HepG2 (cell line): Measurements from ENCODE around the gene XAF1. TPM values are rescaled to one million over a fixed set of nuclear protein-coding genes. Genes with fewer than 3 reads are reported as not detected.
"Not testable (repeated sequence)": the region's sequence is repeated elsewhere in the genome, so short reads cannot be mapped to it uniquely, and the experiment has no call there.

Experiments
- ATAC-seq: fragments of 200-7000 bp; cut with Tn5 transposase; 3 replicates; pipeline ENCODE4 v1.9.1; 2020; ENCODE audit warnings: mild to moderate bottlenecking, moderate library complexity
- BruUV-seq: library from RNA; stranded (reverse); fragments of 400-500 nt; replicated peaks from 2 replicates; lab custom pipeline; 2021; lab: Mats Ljungman, UMichigan
- CTCF ChIA-PET: fragments of 300-600 bp; formaldehyde crosslinking; extraction: SDS; loops from one replicate; lab custom pipeline; 2021; ENCODE audit warnings: low total read pairs, inconsistent platforms, low intra/inter-chr PET ratio; lab: Yijun Ruan, JAX
- POLR2A ChIA-PET: fragments of 350-600 bp; sonication (Branson Sonifier 250); formaldehyde crosslinking; loops from one replicate; lab custom pipeline; 2020; ENCODE audit warnings: antibody characterized with exemption, inconsistent platforms; lab: Yijun Ruan, JAX
- DNase-seq: peaks from one replicate; pipeline ENCODE4 v3.0.0-alpha.2; 2015; ENCODE audit warnings: low spot score
- FAIRE-seq: peaks from 3 replicates; lab custom pipeline; 2011; peaks lifted over from hg19 to GRCh38; lab: Jason Lieb, UNC
- H2AFZ ChIP-seq: one replicate; pipeline ENCODE4 v1.6.1; 2011; ENCODE audit warnings: low read length, inconsistent platforms
- H3K27ac ChIP-seq: fragments of 300-600 bp; 3 replicates; pipeline ENCODE4 v1.8.0; 2011; ENCODE audit warnings: mixed run types, mild to moderate bottlenecking, mixed read lengths, low read length, inconsistent platforms; ENCODE audit not compliant: insufficient read depth; ENCODE audit errors: extremely low read length
- H3K27me3 ChIP-seq, 2 experiments: fragments of 200-600 bp in 1 of 2; 2 replicates in 1 of 2; 3 replicates in 1 of 2; pipeline versions ENCODE4 v1.6.0 to v1.8.0; 2011; ENCODE audit warnings: low read length in 2 of 2, mild to moderate bottlenecking in 2 of 2, moderate library complexity in 2 of 2, inconsistent platforms in 1 of 2; ENCODE audit not compliant: insufficient read depth in 2 of 2, control insufficient read depth in 1 of 2
- H3K36me3 ChIP-seq, 2 experiments: fragments of 200-600 bp in 1 of 2; replicated peaks in 1 of 2; 2 replicates in 1 of 2; 3 replicates in 1 of 2; pipeline versions ENCODE4 v1.5.1 to v1.8.0; 2011; ENCODE audit warnings: low read length in 2 of 2, inconsistent platforms in 1 of 2; ENCODE audit not compliant: insufficient read depth in 2 of 2, control insufficient read depth in 1 of 2
- H3K4me1 ChIP-seq: 2 replicates; pipeline ENCODE4 v1.5.1; 2012; ENCODE audit warnings: low read length, inconsistent platforms; ENCODE audit not compliant: insufficient read depth
- H3K4me2 ChIP-seq: 2 replicates; pipeline ENCODE4 v1.6.0; 2011; ENCODE audit warnings: low read depth, low read length, inconsistent platforms
- H3K4me3 ChIP-seq, 3 experiments: fragments of 200-600 bp in 1 of 3; sonication (generic), shearing (Covaris generic) in 1 of 3; replicated peaks in 1 of 3; 2 replicates each; pipeline ENCODE4 v1.5.1; 2011 to 2016; ENCODE audit warnings: low read length in 3 of 3, inconsistent platforms in 2 of 3, low read depth in 2 of 3, mild to moderate bottlenecking in 2 of 3, control low read depth in 1 of 3, mixed read lengths in 1 of 3; ENCODE audit not compliant: insufficient read depth in 1 of 3
- H3K79me2 ChIP-seq: one replicate; pipeline ENCODE4 v1.6.1; 2011; ENCODE audit warnings: low read length, inconsistent platforms; ENCODE audit not compliant: insufficient read depth
- H3K9ac ChIP-seq: 2 replicates; pipeline ENCODE4 v1.6.0; 2011; ENCODE audit warnings: mild to moderate bottlenecking, low read depth, low read length, inconsistent platforms; ENCODE audit not compliant: insufficient read depth
- H3K9me3 ChIP-seq: 2 replicates; pipeline ENCODE4 v1.5.1; 2012; ENCODE audit warnings: mild to moderate bottlenecking, low read length
- H4K20me1 ChIP-seq: 2 replicates; pipeline ENCODE4 v1.6.0; 2011; ENCODE audit warnings: inconsistent platforms, mild to moderate bottlenecking, low read length, moderate library complexity; ENCODE audit not compliant: insufficient read depth
- WGBS: methylation state at CpG from one replicate; pipeline ENCODE4 v1.1.6; 2017; ENCODE audit warnings: low lambda C conversion rate; 5-methylcytosine and 5-hydroxymethylcytosine counted together
- in situ Hi-C: cut with HindIII; loops from 2 replicates; pipeline ENCODE4 v1.10.0; 2017; ENCODE audit warnings: low pct_unique_long_range_greater_than_20kb; ENCODE audit not compliant: extremely low pct_ligation_motif_present
- intact Hi-C: fragments of 100-400 bp; cut with micrococcal nuclease; formaldehyde crosslinking; loops from one replicate; pipeline ENCODE4 v1.10.0; 2022; ENCODE audit not compliant: unreplicated experiment
- polyA plus RNA-seq, 8 experiments: library from polyadenylated mRNA; depleted of rRNA in 3 of 8; stranded (reverse) in 7 of 8; unstranded in 1 of 8; fragments of >200 nt; fragmentation: Illumina TruSeq in 4 of 8; extraction: Trizol in 4 of 8; gene quantifications; 2 replicates each; pipeline versions ENCODE4 v1.2.1 to v1.2.3, GENCODE V29; 2011 to 2016; ENCODE audit warnings: low read depth in 4 of 8, missing spikeins in 1 of 8, mixed read lengths in 1 of 8; ENCODE audit not compliant: insufficient read depth in 1 of 8
- total RNA-seq, 5 experiments: library from RNA; depleted of rRNA; stranded (reverse); fragments of >200 nt; fragmentation: Illumina TruSeq; extraction: Trizol; gene quantifications; 2 replicates each; pipeline ENCODE4 v1.2.3, GENCODE V29; 2016; ENCODE audit warnings: low read depth in 1 of 5
- TF ChIP-seq, protein P1 (sequence below): sonication (generic); formaldehyde crosslinking; IDR thresholded peaks from 2 replicates; pipeline ENCODE4 v1.4.0; 2020; ENCODE audit warnings: missing genetic modification reagents, borderline replicate concordance
- TF ChIP-seq, protein P2 (sequence below): sonication (generic); formaldehyde crosslinking; IDR thresholded peaks from 2 replicates; pipeline ENCODE4 v1.5.0; 2020; ENCODE audit warnings: mild to moderate bottlenecking, missing genetic modification reagents

The XAF1 gene
- total and polyA plus RNA-seq, 2 of the 13 experiments (the other 11 are each of a cell fraction or from before 2014, with no cell fraction given) = 1.2 to 2.4 TPM

DNA sequence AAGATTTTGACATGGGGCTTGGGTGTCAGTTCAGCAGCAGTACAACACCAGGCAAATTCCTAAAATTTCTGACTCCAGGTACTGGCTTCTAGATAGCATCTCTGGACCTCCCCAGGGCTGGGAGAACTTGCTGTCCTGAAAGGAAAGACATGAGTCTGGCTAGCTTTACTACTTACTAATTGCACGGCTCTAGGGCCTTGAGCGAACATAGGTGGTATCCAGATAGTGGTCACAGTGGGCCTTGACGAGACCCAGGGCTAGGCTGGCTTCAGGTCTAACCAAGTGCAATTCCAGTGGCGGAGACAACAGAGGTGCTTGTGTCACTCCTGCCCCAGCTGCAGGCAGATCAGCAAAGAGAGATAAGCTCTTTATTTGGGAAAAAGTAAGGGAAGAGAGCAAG is 26.3 kb upstream of the XAF1 start (continued):
- TF ChIP-seq, protein P1, sequence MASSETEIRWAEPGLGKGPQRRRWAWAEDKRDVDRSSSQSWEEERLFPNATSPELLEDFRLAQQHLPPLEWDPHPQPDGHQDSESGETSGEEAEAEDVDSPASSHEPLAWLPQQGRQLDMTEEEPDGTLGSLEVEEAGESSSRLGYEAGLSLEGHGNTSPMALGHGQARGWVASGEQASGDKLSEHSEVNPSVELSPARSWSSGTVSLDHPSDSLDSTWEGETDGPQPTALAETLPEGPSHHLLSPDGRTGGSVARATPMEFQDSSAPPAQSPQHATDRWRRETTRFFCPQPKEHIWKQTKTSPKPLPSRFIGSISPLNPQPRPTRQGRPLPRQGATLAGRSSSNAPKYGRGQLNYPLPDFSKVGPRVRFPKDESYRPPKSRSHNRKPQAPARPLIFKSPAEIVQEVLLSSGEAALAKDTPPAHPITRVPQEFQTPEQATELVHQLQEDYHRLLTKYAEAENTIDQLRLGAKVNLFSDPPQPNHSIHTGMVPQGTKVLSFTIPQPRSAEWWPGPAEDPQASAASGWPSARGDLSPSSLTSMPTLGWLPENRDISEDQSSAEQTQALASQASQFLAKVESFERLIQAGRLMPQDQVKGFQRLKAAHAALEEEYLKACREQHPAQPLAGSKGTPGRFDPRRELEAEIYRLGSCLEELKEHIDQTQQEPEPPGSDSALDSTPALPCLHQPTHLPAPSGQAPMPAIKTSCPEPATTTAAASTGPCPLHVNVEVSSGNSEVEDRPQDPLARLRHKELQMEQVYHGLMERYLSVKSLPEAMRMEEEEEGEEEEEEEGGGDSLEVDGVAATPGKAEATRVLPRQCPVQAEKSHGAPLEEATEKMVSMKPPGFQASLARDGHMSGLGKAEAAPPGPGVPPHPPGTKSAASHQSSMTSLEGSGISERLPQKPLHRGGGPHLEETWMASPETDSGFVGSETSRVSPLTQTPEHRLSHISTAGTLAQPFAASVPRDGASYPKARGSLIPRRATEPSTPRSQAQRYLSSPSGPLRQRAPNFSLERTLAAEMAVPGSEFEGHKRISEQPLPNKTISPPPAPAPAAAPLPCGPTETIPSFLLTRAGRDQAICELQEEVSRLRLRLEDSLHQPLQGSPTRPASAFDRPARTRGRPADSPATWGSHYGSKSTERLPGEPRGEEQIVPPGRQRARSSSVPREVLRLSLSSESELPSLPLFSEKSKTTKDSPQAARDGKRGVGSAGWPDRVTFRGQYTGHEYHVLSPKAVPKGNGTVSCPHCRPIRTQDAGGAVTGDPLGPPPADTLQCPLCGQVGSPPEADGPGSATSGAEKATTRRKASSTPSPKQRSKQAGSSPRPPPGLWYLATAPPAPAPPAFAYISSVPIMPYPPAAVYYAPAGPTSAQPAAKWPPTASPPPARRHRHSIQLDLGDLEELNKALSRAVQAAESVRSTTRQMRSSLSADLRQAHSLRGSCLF = no peak
- TF ChIP-seq, protein P2, sequence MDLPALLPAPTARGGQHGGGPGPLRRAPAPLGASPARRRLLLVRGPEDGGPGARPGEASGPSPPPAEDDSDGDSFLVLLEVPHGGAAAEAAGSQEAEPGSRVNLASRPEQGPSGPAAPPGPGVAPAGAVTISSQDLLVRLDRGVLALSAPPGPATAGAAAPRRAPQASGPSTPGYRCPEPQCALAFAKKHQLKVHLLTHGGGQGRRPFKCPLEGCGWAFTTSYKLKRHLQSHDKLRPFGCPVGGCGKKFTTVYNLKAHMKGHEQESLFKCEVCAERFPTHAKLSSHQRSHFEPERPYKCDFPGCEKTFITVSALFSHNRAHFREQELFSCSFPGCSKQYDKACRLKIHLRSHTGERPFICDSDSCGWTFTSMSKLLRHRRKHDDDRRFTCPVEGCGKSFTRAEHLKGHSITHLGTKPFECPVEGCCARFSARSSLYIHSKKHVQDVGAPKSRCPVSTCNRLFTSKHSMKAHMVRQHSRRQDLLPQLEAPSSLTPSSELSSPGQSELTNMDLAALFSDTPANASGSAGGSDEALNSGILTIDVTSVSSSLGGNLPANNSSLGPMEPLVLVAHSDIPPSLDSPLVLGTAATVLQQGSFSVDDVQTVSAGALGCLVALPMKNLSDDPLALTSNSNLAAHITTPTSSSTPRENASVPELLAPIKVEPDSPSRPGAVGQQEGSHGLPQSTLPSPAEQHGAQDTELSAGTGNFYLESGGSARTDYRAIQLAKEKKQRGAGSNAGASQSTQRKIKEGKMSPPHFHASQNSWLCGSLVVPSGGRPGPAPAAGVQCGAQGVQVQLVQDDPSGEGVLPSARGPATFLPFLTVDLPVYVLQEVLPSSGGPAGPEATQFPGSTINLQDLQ (CRISPR knock-in tag) = no peak

DNA sequence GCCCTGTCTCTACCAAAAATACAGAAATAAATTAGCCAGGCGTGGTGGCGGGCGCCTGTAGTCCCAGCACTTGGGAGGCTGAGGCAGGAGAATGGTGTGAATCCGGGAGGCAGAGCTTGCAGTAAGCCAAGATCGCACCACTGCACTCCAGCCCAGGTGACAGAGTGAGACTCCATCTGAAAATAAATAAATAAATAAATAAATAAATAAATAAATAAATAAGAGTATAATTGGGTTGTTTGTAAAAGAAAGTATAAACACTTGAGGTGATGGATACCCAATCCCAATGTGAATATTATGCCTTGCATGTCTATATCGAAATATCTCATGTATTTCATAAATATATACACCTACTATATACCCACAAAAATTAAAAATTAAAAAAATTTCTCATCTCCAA is 9.2 kb upstream of the XAF1 start:
- H3K4me1 ChIP-seq, intact Hi-C loops, CTCF ChIA-PET, H3K27me3 ChIP-seq, POLR2A ChIA-PET, FAIRE-seq, ATAC-seq, in situ Hi-C loops, H4K20me1 ChIP-seq, H3K4me2 ChIP-seq, H2AFZ ChIP-seq, H3K27ac ChIP-seq, BruUV-seq, H3K36me3 ChIP-seq, H3K9ac ChIP-seq, H3K9me3 ChIP-seq, H3K4me3 ChIP-seq, DNase-seq, H3K79me2 ChIP-seq: not testable (repeated sequence)
- WGBS = 68% methylated on average over 6 of the region's 6 CpGs
